ENCODE data around the gene CDCA4.

CDCA4 gene

GRCh38 chr14:105011312-105011990, 9.4 kb downstream of the CDCA4 start:
- DNase-seq, result no peak

GRCh38 chr14:105010891-105011291, 10.0 kb downstream of the CDCA4 start:
- no peak for DNase-seq

- DNase-seq, result no peak
Measured at GRCh38 chr14:105010106-105010505, 10.8 kb downstream of the CDCA4 start.

GRCh38 chr14:105007593-105008264, 13.2 kb downstream of the CDCA4 start:
- no peak for DNase-seq

- no peak for DNase-seq
Measured at GRCh38 chr14:105006831-105007592, 13.9 kb downstream of the CDCA4 start.

GRCh38 chr14:105005929-105006830, 14.7 kb downstream of the CDCA4 start:
- no peak for DNase-seq

GRCh38 chr14:105005329-105005928, 15.5 kb downstream of the CDCA4 start:
- no peak for DNase-seq

- no peak for DNase-seq
Measured at GRCh38 chr14:104999361-104999760, 21.5 kb downstream of the CDCA4 start.

- DNase-seq, result no peak
Measured at GRCh38 chr14:104998801-104999200, 22.1 kb downstream of the CDCA4 start.

- no peak for DNase-seq
Measured at GRCh38 chr14:104996483-104996882, 24.4 kb downstream of the CDCA4 start.

GRCh38 chr14:104996032-104996431, 24.9 kb downstream of the CDCA4 start:
- no peak for DNase-seq

GRCh38 chr14:104994978-104995377, 25.9 kb downstream of the CDCA4 start:
- no peak for DNase-seq

- no peak for DNase-seq
Measured at GRCh38 chr14:104993808-104994591, 26.9 kb downstream of the CDCA4 start.

GRCh38 chr14:104993306-104993705, 27.6 kb downstream of the CDCA4 start:
- no peak for DNase-seq

- no peak for DNase-seq
Measured at GRCh38 chr14:104992501-104992900, 28.4 kb downstream of the CDCA4 start.

- DNase-seq, result no peak
Measured at GRCh38 chr14:104991896-104992230, 29.0 kb downstream of the CDCA4 start.

GRCh38 chr14:104989951-104990303, 31.0 kb downstream of the CDCA4 start:
- DNase-seq, result no peak

GRCh38 chr14:104989236-104989950, 31.5 kb downstream of the CDCA4 start:
- DNase-seq, result no peak

- DNase-seq, result no peak
Measured at GRCh38 chr14:104986487-104987164, 34.3 kb downstream of the CDCA4 start.

Measured in effector CD4-positive, alpha-beta T cell (primary cell).